ENCODE data around the gene CFAP90. TPM values are rescaled to one million over a fixed set of nuclear protein-coding genes. Genes with fewer than 3 reads are reported as not detected.

Gene CFAP90
- total and polyA plus RNA-seq, 2 donors from 2014 or later: 3.6 to 7.7 TPM

- no peak overlapping the region for H3K9ac ChIP-seq (ENCODE audit: low read length in 3 of 3)
- DNase-seq (no peak), FAIRE-seq (no peak)
- no peaks in the 10 kb centered on the region for H3K4me1 ChIP-seq (ENCODE audit: control insufficient read depth in 2 of 3, insufficient read depth in 2 of 3, low read depth in 1 of 3, low read length in 3 of 3)
- no peaks in the 10 kb centered on the region for H3K36me3 ChIP-seq (ENCODE audit: control insufficient read depth in 2 of 3, insufficient read depth in 3 of 3, low read length in 3 of 3)
- no peaks in the 10 kb centered on the region for H3K27me3 ChIP-seq (ENCODE audit: control insufficient read depth, insufficient read depth, low read length)
- peak; percentile 39 for TF ChIP-seq CTCF (IDR thresholded peaks at IDR 0.05; ENCODE audit: borderline replicate concordance, extremely low read depth, insufficient read depth)
- intact Hi-C loops (cut with DNase I): no loop called here
- H3K27ac ChIP-seq (ENCODE audit: low read depth in 2 of 2, low read length in 2 of 2): no peak overlapping the region
- no peak overlapping the region for H3K4me3 ChIP-seq (ENCODE audit: low read length in 3 of 3)
- H3K9me3 ChIP-seq (ENCODE audit: control insufficient read depth in 2 of 3, insufficient read depth in 1 of 3, low read length in 3 of 3): no peaks in the 10 kb centered on the region
Measured at GRCh38 chr5:7805379-7805778, 45.6 kb downstream of the CFAP90 start.

- no peak for TF ChIP-seq CTCF (IDR thresholded peaks at IDR 0.05; ENCODE audit: borderline replicate concordance, extremely low read depth, insufficient read depth)
- no peak overlapping the region for H3K27ac ChIP-seq (ENCODE audit: low read depth in 2 of 2, low read length in 2 of 2)
- FAIRE-seq: no peak
- no peaks in the 10 kb centered on the region for H3K27me3 ChIP-seq (ENCODE audit: control insufficient read depth, insufficient read depth, low read length)
- no peak overlapping the region for H3K4me3 ChIP-seq (ENCODE audit: low read length in 3 of 3)
- no peaks in the 10 kb centered on the region for H3K36me3 ChIP-seq (ENCODE audit: control insufficient read depth in 2 of 3, insufficient read depth in 3 of 3, low read length in 3 of 3)
- no peaks in the 10 kb centered on the region for H3K9me3 ChIP-seq (ENCODE audit: control insufficient read depth in 2 of 3, insufficient read depth in 1 of 3, low read length in 3 of 3)
- intact Hi-C loops (cut with DNase I): no loop called here
- no peak for DNase-seq
- no peak overlapping the region for H3K9ac ChIP-seq (ENCODE audit: low read length in 3 of 3)
- no peaks in the 10 kb centered on the region for H3K4me1 ChIP-seq (ENCODE audit: control insufficient read depth in 2 of 3, insufficient read depth in 2 of 3, low read depth in 1 of 3, low read length in 3 of 3)
Measured at GRCh38 chr5:7803937-7804336, 47.0 kb downstream of the CFAP90 start.

- DNase-seq (no peak), FAIRE-seq (no peak)
- no peaks in the 10 kb centered on the region for H3K9me3 ChIP-seq (ENCODE audit: control insufficient read depth in 2 of 3, insufficient read depth in 1 of 3, low read length in 3 of 3)
- intact Hi-C loops (cut with DNase I): no loop called here
- H3K27ac ChIP-seq (ENCODE audit: low read depth in 2 of 2, low read length in 2 of 2): no peak overlapping the region
- no peaks in the 10 kb centered on the region for H3K4me1 ChIP-seq (ENCODE audit: control insufficient read depth in 2 of 3, insufficient read depth in 2 of 3, low read depth in 1 of 3, low read length in 3 of 3)
- no peak for TF ChIP-seq CTCF (IDR thresholded peaks at IDR 0.05; ENCODE audit: borderline replicate concordance, extremely low read depth, insufficient read depth)
- H3K4me3 ChIP-seq (ENCODE audit: low read length in 3 of 3): no peak overlapping the region
- H3K27me3 ChIP-seq (ENCODE audit: control insufficient read depth, insufficient read depth, low read length): no peaks in the 10 kb centered on the region
- H3K36me3 ChIP-seq (ENCODE audit: control insufficient read depth in 2 of 3, insufficient read depth in 3 of 3, low read length in 3 of 3): no peaks in the 10 kb centered on the region
- H3K9ac ChIP-seq (ENCODE audit: low read length in 3 of 3): no peak overlapping the region
Measured at GRCh38 chr5:7802855-7803254, 48.1 kb downstream of the CFAP90 start.

DNA sequence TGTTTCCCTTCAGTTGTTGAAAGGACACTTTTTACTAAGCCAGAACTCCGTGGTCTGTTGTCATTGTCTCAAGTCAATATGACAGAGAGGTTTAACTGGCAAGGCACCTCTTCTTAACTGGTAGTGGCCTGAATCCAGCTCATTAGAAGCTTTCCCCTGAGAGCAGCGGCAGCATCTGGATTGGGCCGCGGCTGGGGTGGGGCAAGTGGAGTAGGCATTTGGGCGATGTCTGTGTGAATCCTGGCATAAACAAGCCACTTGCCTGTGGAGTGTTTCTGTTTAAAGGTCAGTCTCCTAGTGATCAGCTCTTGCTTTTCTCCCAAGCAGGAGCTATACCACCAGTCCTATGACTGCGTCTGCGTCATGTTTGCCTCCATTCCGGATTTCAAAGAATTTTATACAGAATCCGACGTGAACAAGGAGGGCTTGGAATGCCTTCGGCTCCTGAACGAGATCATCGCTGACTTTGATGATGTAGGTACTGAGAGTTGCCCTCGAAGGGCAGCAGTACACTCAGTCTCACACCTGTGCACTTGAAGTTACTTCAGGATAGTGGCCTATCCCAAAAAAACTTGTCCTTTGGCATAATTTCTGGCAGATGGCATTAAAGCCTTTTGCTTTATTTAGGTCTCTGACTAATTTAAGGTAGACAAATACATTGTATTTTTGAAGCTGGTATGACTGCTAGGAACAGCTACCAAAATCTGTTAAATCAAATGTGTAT lies 48.9 kb downstream of the CFAP90 start:
- FAIRE-seq (no peak), DNase-seq (no peak)
- no peak overlapping the region for H3K4me3 ChIP-seq (ENCODE audit: low read length in 3 of 3)
- TF ChIP-seq CTCF (IDR thresholded peaks at IDR 0.05; ENCODE audit: borderline replicate concordance, extremely low read depth, insufficient read depth): no peak
- H3K27me3 ChIP-seq (ENCODE audit: control insufficient read depth, insufficient read depth, low read length): no peaks in the 10 kb centered on the region
- H3K9me3 ChIP-seq (ENCODE audit: control insufficient read depth in 2 of 3, insufficient read depth in 1 of 3, low read length in 3 of 3): no peaks in the 10 kb centered on the region
- H3K9ac ChIP-seq (ENCODE audit: low read length in 3 of 3): no peak overlapping the region
- intact Hi-C loops (cut with DNase I): no loop called here
- no peak overlapping the region for H3K27ac ChIP-seq (ENCODE audit: low read depth in 2 of 2, low read length in 2 of 2)
- H3K4me1 ChIP-seq (ENCODE audit: control insufficient read depth in 2 of 3, insufficient read depth in 2 of 3, low read depth in 1 of 3, low read length in 3 of 3): no peaks in the 10 kb centered on the region
- H3K36me3 ChIP-seq (ENCODE audit: control insufficient read depth in 2 of 3, insufficient read depth in 3 of 3, low read length in 3 of 3): no peaks in the 10 kb centered on the region
